DMS153 (cell line): ENCODE results near the gene KPTN.

Source experiments
- DNase-seq: peaks from one replicate; lab custom pipeline; 2025; lab: John Stamatoyannopoulos, UW

Gene KPTN

DNA sequence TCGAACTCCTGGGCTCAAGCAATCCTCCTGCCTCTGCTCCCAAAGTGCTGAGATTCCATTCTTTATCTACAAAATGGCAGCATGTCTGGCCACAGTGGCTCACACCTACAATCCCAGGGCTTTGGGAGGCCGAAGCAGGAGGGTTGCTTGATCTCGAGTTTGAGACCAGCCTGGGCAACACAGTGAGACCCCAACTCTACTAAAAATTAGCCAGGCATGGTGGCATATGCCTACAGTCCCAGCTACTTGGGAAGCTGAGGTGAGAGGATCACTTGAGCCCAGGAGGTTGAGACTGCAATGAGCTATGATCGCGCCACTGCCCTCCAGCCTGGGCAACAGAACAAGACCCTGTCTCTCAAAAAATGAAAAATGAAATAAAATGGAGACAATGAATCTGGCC is 24.7 kb upstream of the KPTN start:
- no peak for DNase-seq

DNA sequence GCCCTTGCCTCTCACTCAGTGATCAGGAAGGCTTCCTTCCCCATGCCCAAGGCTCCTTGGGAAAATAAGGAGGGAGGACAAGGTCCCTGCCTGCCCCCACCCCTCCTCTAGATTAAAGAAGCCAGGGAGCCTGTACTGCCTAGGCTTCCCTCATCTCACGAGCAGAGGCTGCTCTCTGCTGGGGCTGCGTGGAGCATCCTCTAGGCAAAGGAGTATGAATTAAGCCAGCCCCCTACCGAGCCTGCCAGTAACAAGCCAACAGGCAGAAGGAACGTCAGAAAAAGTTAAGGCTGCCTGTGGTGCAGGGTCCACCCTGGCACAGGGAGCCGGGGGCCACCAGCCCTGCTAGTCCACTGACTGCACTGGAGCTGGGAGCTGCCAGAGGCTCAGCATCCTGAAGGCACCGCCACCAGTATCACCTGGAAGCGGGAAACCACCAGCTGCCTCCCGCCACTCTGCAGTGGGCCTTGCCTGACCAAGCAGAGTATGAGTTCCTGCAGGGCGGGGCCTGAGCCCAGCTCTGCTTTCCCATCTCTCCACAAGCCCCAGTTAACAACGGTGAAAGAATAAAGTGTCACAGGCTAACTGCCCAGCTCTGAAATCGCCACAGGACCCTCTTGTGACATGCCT is 24.0 kb upstream of the KPTN start:
- DNase-seq: no peak

DNA sequence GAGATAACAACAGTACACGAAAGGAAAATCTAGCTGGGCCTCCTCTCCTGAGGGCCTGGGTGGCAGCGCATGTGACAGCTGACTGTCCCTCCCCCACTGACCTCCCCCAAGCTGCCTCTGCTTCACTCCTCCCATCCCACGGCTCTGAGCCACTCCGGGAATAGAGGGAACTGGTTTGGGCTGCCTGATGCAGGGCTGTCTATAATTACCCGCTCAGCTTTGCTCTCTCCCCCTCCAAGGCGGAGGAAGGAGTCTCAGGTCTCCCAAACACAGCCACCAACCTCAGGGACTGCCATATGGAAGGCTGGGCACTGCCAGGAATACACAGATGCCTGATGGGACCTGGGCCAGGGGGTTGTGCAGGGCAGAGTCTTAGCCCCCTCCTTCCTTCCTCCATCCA is 23.0 kb upstream of the KPTN start:
- DNase-seq: no peak

DNA sequence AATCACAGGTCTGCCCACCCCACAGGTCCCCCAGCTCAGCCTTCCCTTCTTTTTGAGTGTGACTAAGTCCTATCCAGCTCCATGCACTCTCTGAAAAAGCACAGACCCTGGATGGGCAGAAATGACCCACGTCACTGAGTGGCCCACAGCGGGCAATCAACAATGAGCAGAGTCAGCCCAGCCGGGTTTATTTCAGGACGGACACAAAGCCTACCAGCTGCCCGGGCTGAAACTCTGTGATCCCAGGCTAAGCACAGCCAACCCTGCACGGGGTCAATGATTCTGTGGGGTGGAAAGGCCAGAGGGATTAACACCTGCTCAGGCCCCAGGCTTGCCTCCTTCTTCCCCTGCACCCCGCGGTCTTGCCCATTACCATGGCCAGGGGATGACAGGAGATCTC is 22.4 kb upstream of the KPTN start:
- DNase-seq: no peak

DNA sequence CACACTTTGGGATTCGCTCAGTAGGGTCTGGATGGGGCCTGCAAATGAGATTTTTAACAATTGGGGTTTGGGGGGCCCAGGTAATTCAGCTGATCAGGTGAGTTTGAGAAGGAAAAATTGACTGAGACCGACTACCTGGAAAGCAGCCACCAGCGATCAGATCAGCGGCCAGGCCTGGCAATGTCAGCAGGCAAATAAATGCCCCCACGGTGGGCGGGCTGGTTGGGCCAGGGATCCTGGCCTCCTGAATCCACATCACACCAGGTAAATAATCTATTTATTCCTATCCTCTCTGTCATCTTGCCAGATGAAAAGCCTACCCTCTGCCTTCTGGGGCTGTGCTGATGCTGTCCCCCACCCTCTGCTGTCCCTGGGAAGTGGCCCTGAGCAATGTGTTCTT is 21.5 kb upstream of the KPTN start:
- DNase-seq: no peak

DNA sequence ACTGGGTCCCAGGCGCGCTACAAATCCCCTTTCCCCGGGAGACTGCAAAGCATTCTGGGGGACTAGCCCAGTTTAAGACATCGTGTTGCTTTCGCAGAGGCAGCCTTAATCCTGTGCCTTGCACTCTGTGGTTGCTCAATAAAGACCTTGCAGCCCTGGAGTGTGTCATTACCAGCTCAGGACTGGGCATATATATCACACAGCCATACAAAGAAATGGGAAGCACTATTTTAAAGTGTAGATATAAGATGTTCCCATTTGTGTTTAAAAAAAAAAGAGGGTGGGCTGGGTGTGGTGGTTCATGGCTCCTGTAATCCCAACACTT is 19.8 kb upstream of the KPTN start:
- DNase-seq: no peak

DNA sequence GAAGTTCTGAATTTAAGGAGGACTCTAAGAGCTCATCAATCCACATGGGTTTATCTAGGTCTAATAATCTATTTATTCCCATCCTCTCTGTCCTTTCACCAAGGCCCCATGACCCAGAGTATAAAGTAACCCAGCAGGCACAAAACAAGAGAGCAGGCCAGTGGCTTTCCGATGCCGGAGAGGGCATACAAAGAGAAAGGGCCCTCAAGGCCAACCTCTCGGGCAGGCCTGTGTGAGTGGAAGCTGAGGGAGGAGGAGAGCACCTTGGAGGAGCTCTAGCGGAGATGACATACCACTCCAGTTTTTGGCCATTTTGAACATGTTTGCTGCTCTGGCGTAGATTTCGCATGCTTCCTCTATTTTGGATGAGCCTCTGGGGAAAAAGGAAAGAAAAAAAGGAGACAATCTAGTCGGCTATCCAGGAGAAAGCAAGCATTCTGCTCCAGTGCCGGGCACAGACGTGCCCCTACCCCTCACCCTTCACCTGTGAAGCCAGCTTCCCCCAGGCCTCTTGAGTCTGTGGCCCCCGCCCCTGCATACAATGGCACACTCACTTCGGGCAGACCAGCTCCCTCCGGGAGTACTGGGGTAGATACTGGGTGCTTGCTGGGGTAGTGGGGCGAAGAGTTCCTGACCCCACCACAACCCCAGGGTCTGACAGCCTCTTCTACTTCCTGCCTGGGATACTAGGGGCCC is 19.3 kb upstream of the KPTN start:
- DNase-seq: no peak

DNA sequence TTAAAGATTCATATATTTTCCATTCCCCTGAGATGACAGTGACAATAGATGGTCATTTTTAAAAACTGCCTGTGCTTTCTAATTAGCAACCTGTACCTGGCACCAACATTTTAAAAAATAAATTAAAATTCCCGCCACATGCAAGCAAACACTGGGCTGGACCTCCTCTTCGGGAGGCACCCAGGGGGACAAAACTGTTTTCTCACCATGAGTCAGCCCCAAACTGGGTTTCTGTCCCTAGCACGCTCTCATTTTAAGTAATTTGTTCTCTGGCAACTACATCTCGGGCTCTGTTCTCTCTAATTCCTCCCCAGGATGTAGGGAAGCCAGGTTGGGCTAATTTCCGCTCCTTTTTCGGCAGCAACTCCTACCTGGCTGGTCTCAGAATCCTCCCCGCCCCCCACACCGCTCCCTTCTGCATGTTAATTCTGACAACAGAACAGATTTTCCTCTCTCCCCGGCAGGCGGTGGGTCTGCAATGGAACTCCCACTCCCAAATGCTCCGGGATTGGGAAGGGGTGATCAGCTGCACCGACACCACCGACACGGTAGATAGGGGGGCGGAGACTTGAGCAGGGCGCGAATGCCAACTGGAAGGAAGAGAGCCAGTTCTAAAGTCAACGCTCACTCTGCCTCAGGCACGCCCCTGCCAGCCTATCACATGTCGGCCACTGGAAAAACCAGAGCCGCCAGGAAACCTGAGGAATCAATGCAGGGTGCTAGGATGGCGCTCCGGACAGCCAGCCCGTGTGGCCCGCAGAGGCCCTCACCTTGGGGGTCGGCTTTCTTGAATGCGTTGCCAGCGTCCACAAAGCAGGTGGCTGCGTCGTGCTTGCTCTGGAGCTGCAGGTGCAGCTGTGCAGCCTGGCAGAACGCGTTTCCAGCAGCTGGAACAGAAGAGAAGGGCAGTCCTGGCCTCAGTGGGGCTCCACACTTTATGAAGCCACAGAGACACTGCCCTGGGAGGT is 16.1 kb upstream of the KPTN start:
- DNase-seq: no peak

DNA sequence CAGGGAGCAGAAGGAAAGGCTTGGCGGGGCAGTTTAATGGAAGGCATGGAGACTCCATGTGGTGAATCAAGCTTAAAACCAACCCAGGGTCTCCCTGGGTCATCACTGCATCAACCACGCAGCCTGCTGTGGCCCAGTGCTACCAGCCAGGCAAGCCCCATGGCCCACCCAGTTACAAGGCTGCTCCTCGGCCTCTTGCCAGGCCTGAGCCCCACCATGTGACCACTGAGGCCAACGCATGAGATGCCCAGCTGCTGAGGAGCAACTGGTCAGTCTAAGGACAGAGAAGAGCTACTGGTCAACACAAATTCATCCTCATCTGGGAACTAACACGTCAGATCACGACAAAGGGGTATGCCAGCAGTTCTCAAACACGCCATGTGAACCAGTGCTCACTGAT is 15.4 kb upstream of the KPTN start:
- DNase-seq: no peak

DNA sequence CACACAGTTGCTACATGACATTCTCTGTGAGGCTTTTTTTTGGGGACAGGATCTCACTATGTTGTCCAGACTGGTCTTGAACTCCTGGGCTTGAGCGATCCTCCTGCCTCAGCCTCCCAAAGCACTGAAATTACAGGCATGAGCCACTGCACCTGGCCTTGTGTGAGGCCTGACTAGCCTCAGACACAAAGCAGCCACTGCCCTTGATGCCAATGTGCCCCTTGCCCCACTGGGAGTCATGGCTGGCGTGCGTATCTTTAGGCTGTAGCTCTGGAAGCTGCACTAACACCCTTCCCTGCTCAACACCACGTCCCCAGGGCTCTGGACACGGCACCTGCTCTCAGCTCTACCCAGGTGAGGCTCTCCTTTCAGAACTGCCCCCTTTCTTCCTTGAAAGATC is 14.5 kb upstream of the KPTN start:
- DNase-seq: no peak

DNA sequence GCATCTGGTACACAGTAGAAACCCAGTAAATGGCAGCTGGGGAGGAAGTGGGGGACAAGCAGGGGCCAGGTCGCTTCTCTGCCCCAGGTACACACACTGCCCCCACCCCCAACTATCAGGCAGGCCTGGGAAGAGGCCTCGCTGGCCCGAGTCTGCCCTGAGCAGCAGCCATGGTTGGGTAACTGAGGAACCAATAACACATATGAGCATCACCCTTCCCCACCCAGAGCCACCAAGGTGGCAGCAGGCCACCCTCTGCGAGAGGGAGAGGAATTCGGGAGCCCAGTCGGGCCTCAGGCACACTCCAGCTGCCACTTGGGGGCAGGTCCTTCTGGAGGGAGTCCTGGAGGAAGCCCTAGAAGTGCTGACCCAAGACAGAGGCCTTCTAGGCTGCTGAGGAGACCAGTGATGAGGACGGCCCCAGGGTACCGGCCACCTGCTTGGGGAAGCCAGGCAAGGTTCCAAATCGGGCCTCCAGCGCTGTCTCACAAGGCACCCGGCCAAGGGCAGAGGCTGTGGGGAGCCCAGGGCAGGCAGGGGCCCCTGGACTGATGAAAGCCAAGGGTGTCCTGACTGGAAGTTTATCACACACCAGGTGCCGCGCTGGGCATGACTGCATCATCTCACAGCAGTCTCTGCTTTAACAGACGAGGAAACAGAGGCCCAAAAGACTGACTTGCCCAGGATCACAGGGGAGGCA is 14.0 kb upstream of the KPTN start:
- no peak for DNase-seq

DNA sequence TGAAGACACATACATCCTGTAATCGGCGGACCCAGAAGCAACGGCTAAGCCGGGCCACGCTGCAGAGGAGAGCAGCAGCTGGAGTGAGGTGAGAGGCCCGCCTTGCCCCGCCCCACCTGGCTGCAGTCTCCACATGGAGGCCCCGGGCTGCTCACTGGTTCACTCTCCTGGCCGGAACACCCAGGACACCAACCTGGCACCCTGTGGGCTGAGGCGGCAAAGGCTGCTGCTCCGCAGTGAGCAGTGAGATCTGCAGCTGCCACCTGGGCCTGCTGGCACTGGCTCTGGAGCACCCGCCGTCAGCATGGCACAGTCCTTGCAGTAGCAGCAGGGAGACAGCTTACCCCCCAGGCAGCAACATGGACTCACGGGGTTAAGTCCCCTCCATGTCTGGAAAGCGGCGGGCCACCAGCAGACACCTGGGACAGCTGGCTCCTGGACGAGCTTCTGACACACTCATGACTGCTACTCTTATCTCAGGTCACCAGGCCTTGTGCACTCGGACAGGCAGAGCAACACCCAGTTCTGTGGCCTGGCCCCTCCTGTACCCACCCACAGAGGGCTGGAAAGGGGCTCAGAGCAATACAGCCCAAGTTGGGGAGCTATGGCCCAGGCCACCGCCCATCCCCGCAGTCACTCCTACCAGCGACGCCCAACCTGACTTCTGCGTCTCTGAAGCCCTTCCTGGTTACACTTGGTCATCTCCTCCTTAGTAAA is 13.2 kb upstream of the KPTN start:
- no peak for DNase-seq

DNA sequence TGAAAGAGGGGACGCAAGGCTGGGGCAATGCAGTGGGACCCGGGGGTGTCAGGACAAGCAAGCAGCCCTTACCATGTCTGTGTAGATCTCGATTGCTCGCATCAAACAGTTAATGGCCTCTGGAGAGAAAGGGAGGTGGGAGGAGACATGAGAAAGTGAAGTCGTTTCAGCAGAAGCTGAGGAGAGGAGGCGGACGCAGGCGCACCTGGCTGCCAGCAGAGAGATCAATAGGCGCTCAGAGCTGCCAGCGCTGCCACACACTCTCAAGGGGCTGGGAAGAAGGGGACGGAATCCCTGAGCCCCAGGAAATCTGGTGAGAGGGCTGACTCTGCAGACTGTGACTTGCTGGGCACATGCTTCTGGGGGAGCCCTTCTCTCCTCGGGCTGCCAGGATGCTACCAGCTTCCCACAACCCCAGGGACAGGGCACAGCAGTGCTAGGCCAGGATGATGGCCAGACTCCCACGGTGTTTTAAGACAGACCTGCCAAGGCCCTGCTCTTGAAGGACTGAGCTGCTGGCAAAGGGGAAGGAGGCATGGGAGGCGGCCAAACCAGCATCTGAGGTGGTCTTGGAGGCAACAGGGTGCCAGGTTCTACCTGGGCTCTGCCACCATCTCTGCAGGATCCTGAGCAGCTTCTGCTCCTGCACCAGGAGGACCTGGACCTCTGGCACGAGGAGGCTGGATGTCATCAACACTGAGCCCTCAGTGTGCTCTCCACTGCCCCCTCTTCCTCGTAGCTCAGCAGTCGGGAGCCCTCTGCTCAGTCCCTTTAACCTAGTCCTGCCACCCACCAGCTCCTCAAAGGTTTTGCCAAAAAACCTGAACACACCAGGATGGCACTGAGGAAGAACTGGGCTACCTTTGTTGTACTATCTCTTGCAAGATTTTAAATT is 11.7 kb upstream of the KPTN start:
- DNase-seq: no peak

DNA sequence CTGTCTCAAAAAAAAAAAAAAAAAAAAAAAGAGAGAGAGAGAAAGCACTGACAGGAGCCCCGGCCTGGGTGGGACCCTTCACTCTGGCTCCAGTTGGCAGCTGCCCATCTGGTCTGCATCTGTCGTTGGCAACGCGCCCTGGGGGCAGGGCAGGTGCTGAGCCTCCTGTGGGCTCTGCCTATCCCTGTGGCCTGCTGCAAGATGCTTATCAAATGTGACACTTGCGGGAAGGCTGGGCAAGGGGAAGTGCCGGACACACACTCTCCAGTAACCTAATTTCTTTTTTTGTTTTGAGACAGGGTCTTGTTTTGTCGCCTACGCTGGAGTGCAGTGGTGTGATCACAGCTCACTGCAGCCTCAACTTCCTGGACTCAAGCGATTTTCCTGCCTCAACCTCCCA is 10.7 kb upstream of the KPTN start:
- no peak for DNase-seq

DNA sequence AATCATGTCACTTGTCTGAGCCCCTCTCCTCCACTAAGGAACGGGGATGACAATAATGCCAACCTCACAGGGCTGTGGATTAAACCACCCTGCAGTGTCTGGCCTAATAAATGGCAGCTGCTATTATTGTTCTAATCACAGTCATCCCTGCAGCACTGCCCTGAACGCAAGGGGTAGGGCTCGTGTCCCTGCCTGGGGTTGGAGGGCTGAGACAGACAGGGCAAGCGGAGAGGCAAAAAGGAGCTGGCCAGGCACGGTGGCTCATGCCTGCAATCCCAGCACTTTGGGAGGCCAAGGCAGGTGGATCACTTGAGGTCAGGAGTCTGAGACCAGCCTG is 10.2 kb upstream of the KPTN start:
- DNase-seq: no peak

DNA sequence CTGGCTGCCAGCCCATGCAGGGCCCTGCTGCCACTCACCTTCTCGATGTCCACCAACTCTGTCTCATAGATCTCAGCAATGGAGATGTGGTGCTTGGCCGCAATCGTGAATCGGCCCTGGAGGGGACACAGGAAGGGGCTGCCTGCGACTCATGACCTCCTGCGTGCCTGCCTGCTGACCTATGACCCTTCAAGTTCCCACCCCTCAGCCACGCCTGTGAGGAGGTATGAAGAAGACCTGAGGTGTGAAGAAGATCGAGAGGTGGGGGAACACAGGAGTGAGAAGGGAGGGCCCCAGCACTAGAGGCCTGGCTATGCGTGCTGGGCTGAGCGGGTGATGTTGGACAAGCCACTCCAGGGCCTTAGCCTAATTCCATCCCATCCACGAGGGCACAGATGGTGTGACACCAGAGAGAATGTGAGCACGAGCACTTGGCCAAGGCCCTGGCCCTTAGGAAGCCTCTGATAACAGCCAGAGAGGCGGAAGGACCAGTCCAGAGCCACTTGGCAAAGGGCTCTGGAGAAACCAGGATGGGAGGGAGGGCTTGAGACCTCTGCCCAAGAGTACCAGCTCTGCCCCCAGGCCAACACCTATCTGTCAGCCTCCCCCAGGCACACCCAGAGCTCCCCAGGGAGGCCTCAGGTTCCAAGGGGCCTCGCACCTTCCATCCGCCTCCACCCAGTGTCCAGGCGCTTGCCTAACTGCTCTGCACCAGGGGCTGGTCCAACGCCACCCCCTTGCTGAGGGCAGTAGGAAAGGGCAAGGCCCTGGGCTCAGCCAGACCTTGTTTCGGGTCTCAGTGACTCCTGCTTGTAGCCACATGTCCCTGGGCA is 9.6 kb upstream of the KPTN start:
- DNase-seq: no peak

DNA sequence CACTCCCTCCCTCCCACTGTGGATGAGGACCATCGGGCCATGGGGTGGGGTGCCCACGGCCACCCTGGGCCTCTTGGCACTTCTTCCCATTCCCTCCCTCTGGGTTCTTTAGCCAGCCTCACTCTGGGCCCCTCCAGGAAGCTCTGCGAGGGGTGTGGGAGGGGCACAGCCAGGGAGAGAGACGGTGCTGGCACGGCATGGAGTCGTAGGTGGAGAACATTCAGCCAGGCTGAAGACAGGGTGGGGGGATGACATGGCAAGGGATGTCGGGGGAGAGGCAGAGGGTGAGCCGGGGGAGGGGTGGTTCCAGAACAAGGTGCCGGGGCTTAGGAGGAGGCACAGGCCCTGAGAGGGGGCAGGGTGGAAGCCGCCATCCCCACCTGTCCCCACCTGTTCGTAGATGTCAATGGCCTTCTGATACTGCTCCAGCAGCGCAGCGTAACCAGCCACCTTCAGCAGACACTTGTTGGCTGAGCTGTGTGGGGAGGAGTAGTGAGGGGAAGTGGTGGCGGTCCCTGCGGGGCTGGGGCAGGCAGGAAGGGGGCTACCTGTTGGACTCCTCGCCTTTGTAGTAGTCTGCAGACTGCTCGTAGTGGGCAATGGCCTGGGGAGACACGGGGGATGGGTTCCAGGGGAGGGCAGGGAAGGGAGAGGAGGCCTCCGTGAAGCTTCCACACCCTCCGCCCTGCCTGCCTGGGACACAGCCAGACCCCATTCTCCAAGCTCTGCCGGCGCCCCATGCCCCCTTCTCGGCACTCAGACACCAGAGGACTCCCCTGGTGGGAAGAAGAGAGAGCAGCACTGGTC is 8.8 kb upstream of the KPTN start:
- DNase-seq: no peak

DNA sequence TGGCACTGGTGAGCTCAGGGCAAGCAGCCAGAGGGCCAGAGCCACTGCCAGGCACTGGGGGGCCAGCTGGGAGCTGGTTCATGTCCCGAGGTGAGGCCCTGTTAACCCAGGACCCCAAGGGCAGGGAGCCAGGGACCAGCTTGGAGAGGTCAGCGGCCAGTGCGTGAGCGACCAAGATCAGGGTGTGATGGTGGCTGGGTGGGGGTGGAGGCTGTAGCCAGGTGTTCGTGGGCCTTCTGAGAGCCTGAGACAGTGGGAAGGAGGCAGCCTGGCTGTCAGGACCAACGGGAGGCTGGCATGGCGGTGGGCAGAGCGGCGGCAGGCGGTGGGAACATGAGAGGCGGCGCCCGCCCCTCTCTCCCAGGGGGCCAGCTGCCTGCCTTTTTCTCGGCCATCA is 8.1 kb upstream of the KPTN start:
- no peak for DNase-seq
